ENCODE measurements around the gene TPRX1.
"Not testable (repeated sequence)": the region's sequence is repeated elsewhere in the genome, so short reads cannot be mapped to it uniquely, and the experiment has no call there.

Gene TPRX1

GRCh38 chr19:47801270-47801669, 3.1 kb downstream of the TPRX1 start:
- no peak for DNase-seq (ENCODE audit: low spot score)

DNA sequence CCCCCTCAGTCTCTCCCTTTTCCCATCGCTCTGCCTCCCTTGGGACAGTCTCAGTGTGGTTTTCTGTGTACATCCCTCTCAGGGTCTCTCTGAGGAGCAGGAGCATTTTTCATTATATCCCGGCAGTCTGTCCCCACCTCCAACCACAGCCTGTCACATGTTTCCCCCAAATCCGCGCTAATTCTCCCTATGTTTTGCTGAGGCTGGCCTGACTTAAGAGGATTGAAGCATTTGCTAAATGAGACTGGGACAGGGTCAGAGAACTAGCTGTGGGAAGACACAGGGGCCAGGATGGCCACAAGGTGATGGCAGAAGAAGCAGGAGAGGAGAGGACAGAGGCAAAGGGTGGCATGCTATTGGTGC, 5.5 kb downstream of the TPRX1 start:
- no peak for DNase-seq (ENCODE audit: low spot score)

DNA sequence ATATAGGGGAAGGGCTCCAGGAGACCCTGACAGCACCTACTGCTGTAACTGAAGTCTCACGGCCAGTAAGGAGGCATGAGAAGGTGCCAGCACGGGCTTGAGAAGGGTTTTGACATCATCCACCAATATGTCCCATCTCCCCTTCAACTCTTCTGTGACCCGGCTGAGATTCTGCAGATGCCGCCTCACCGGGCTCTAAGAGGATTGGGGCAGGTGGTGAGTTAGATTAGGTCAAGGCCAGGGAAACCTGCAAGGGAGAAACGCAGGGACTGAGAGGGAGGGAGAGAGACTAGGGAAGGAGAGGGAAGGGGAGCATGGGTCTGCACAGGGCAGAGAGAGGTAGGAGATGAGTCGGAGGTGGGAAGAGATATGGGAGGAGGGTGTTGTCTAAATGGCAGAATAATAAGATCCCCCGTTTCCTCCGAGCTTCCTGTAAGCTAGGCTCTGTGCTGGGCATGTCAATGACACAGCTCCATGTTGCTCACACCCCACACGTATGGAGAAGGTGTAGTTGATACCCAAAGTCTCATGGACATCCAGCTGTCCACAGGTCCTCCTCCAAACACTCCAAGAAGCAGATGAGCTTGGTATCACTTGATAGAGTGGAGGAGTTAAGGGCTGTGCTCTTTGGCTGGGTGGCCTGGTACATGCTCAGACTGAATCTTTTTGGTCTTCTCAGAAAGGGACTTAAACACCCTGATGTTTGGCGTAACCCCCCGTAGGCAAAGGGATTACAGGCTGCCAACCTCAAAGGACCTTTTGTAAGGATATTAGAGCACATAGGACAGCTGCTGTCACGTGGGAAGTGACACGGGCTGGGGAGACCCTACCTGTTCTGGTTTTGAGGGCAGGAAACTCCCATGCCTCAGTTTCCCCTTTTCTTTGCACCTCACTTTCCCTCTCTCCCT, 6.1 kb downstream of the TPRX1 start:
- DNase-seq (ENCODE audit: low spot score): no peak

GRCh38 chr19:47796785-47797184, 7.6 kb downstream of the TPRX1 start:
- no peak for DNase-seq (ENCODE audit: low spot score)

- no peak for DNase-seq (ENCODE audit: low spot score)
These were observed 9.8 kb downstream of the TPRX1 start for GRCh38 chr19:47794526-47794925.

DNA sequence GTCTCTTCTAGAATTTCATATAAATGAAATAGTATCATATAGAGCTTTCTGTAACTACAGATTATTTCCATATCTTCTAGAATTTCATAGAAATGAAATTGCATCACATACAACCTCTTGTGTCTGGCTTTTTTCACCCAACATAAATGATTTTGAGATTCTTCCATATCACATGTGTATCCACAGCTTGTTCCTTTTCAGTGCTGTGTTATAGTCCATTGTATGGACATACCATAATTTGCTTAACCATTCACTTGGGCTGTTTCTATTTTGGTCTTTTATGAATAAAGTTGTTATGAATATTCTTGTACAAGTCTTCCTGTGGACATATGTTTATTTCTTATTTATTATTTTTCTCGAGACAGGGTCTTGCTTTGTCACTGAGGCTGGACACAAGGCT, 11.7 kb downstream of the TPRX1 start:
- DNase-seq (ENCODE audit: low spot score): no peak

DNA sequence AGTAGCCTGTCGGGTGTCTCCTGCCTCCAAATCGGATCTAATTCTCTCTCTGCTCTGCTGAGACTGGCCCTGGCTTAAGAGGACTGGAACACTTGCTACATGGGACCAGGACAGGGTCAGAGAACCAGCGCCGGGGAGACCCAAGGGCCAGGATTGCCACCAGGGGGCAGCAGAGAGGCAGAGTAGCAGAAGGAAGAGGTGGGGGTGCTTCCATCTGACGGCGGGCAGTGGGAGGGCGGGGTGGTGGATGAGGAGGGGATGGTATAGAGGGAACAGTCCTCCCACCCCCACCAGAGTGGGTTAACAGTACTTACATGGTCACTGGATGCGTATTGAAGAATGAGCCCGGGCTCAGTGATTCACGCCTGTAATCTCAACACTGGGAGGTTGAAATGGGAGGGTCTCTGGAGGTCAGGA, 13.9 kb downstream of the TPRX1 start:
- peak; percentile 65 for DNase-seq (ENCODE audit: low spot score)

DNA sequence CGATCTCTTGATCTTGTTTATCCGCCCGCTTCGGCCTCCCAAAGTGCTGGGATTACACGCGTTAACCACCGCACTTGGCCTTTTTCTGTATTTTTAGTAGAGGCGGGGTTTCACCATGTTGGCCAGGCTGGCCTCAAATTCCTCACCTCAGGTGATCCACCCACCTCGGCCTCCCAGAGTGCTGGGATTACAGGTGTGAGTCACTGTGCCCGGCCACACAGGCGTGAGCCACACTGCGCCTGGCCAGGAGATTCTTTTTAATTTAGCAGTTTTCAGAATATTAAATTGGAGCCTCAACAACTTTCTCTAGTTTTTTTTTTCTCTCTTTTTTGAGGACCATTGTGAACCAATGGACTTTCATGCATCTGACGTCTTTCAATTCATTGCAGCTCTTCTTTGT, 14.5 kb downstream of the TPRX1 start:
- DNase-seq (ENCODE audit: low spot score): not testable (repeated sequence)

DNA sequence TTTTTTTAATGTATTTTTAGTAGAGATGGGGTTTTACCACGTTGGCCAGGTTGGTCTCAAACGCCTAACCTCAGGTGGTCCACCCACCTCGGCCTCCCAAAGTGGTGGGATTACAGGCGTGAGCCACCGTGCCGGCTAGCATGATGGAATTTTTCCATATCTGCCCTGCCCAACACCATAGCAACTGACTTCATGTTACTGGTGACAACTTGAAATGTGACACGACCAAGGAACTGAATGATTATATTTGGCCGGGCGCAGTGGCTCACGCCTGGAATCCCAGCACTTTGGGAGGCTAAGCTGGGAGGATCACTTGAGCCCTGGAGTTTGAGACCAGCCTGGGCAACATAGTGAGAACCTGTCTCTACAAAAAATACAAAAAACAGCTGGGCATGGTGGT, 17.0 kb downstream of the TPRX1 start:
- not testable (repeated sequence) for DNase-seq (ENCODE audit: low spot score)

GRCh38 chr19:47786566-47786965, 17.8 kb downstream of the TPRX1 start:
- DNase-seq (ENCODE audit: low spot score): no peak

DNA sequence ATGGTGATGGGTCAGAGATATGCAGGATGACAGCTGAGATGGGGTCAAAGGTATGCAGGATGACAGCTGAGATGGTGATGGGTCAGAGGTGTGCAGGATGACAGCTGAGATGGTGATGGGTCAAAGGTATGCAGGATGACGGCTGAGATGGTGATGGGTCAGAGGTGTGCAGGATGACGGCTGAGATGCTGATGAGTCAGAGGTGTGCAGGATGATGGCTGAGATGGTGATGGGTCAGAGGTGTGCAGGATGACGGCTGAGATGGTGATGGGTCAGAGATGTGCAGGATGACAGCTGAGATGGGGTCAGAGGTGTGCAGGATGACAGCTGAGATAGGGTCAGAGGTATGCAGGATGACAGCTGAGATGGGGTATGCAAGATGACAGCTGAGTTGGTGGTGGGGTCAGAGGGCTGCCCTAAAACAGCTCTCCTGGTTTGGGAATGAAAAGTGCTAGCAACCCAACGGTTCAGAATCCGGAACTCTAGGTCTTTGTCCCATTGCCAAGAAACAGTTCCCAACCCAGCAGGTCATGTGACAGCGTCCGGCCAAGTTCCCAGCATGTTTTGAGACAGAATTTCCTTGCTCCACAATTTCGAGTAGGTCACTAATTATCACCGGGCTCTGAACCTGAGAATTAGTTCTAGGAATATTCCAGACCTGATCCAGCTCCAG, 22.6 kb downstream of the TPRX1 start:
- DNase-seq (ENCODE audit: low spot score): peak; percentile 81

GRCh38 chr19:47780215-47780551, 24.2 kb downstream of the TPRX1 start:
- no peak for DNase-seq (ENCODE audit: low spot score)

DNA sequence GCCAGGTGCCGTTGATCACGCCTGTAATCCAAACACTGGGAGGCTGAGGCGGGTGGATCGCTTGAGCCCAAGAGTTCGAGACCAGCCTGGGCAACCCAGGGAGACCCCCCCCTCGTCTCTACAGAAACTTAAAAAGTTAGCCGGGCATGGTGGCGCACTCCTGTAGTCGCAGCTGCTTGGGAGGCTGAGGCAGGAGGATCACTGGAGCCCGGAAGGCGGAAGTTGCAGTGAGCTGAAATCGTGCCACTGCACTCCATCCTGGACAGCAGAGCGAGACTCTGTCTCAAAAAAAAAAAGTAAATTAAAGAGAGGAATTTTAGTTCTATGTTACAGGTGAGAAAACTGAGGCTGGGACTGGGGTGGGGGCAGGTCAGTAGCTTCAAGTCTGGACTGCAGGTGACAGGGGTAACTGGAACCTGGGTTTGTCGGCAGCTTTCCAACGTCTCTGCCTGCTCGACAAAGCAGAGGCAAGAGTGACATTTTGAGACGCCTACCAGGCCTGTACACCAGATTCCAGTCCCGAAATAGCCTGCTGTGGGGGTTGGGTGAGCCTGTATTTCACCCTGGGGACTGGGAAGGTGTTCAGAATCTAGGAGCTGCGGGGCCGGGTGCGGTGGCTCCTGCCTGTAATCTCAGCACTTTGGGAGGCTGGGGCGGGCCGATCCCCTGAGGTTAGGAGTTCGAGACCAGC, 24.7 kb downstream of the TPRX1 start:
- no peak for DNase-seq (ENCODE audit: low spot score)

DNA sequence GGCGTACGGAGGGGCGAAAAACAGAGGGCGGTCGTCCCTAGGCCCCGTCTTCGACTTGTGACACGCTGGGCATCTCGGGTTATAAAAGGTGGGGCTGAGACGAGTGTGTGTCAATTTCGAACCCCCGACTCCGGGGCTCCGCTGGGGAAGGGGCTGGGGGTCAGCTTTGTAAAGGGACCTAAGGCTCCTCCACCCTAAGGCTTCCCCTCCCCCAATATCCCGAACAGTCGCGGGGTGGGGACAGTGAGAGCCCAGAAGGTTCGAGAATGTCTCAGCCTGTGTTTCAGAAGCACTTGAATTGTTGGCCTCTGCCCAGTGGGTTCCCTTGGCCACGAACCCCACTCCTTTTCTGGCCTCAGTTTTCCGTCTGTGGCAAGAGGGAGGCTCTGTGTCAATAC, 25.4 kb downstream of the TPRX1 start:
- peak; percentile 68 for DNase-seq (ENCODE audit: low spot score)

DNA sequence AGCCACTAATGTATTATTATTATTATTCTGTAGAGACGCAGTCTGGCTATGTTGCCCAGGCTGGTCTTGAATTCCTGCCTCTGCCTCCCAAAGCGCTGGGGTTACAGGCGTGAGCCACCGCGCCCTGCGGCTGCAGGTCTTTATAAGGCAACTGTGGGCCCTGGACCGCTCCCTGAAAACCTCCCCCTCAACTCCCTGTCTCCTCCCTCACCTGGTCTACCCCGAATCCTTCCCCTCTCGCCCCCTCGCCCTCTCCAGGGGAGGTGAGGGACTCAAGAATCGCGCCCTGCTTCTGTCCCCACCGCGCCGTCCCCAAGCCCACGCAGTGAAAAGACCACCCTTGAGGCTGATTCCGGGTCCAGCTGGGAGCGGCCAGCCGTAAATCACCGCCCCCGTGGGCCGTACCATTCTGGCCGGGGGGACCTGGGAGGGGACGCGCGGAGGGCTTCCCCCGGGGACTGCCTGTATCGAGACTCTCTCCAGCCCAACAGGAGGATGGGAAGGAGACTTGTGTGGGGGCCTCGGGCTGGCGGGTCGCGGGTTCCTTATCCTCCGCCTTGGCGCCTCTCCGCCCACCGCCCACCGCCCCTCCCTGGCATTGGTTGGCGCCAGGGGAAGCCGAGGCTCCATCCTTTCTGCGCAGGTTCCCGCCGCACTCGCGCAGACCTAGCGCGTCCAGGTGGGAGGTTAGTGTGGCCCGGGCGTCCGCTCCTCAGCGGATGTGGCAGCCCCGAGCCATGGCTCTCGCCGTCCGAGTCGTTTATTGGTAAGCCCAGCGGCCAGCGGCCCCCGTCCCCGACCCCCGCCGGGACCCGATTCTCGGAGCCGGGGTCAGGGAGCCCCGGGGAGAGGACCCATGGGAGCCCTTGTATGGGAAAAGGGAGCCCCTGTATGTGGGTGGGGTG, 26.1 kb downstream of the TPRX1 start, which contains the start of gene SELENOW:
TSS of gene SELENOW (plus strand) at position 655 of the 905 bp plus-strand sequence. CDS start at position 738, 83 bp downstream.
- DNase-seq (ENCODE audit: low spot score): peak; percentile 66

GRCh38 chr19:47777245-47778048, 26.9 kb downstream of the TPRX1 start:
- not testable (repeated sequence) for DNase-seq (ENCODE audit: low spot score)

DNA sequence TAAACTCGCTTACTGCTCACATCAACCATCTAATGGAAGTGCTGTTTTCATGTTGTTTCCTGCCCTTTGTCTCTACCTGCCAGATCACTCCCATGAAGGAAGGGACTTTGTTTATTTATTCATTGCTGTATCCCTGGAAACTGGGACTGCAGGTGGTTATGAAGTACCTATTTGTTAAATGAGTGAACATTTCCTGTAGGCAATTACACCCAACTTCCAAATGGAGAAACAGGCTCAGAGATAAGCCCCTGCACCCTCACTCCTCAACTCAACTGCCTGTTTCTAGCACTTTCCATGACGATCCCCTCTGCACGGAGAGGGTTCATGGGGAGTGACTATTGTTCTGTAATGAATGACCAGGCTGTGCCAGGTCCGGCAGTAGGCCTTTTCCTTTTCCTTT, 27.8 kb downstream of the TPRX1 start:
- DNase-seq (ENCODE audit: low spot score): peak; percentile 73

GRCh38 chr19:47771291-47771690, 33.1 kb downstream of the TPRX1 start:
- not testable (repeated sequence) for DNase-seq (ENCODE audit: low spot score)

- no peak for DNase-seq (ENCODE audit: low spot score)
These were observed 34.8 kb downstream of the TPRX1 start for GRCh38 chr19:47769534-47769933.

- DNase-seq (ENCODE audit: low spot score): no peak
These were observed 35.7 kb downstream of the TPRX1 start for GRCh38 chr19:47768604-47769003.

DNA sequence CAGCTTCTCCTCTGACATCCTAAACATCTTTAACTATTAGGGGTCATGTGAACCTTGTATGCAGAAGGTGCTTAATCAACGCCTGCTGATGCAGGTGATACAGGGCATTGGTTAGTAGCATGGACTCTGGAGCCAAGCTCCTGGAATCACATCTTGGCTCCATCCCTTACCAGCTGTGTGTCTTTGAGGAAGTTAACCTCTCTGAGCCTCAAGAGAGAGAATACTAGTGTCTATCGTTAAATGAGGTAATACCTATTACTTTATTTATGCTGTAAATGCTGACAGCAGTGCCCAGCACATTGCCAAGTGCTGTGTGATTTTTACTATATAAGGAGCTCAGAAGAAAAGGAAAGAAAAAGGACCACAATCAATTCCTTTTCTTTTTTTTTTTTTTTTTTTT, 37.0 kb downstream of the TPRX1 start:
- no peak for DNase-seq (ENCODE audit: low spot score)

Measured in pons (tissue), 1 donor.